UCSD-AML1 (cell line): ENCODE measurements around the gene GUSB.
"Not testable (repeated sequence)": the region's sequence is repeated elsewhere in the genome, so short reads cannot be mapped to it uniquely, and the experiment has no call there.

Source experiments
- DNase-seq: peaks from one replicate; lab custom pipeline; 2025; ENCODE audit not compliant: unreplicated experiment; lab: John Stamatoyannopoulos, UW

Gene GUSB

DNA sequence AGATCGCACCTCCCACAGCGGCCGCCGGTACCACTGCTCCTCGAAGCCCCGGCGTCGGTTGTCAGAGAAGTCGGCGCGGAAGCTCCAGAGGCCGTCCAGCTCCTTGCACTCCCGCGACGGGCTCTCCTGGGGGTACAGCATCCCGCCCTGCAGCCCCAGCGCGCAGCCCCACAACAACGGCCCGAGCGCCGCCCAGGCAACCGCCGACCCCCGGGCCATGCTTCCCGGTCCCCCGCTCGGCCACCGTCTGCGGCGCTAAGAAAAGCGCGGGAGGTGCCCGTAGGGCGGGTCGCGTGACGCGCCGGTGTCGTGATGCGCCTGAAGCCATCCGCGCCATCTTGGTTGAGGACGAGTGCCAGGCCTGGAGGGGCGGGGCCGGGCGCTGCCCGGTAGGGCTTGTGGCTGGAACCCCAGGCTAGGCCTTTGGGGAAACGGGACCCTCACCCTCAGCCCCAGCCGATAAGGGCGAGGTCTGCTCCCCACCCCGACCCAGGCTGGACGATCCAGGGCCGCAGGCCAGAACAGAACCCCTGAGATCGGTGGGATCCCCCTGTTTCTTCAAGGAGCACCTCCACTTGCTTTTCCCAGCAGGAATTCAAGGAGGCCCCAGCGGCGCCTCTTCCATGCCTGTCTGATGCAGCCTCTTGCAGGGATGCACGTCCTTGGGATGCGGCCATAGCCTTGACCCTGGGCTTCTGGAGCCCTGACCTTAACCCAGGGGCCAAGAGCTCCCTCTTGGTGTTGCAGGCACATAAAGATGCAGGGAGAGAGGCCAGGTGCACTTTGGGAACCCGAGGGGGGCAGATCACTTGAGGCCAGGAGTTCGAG is at the start of gene GUSB:
TSS of gene GUSB (minus strand) at position 249 of the 828 bp plus-strand sequence. CDS start at position 219, 30 bp downstream.
- peak; percentile 79 for DNase-seq

DNA sequence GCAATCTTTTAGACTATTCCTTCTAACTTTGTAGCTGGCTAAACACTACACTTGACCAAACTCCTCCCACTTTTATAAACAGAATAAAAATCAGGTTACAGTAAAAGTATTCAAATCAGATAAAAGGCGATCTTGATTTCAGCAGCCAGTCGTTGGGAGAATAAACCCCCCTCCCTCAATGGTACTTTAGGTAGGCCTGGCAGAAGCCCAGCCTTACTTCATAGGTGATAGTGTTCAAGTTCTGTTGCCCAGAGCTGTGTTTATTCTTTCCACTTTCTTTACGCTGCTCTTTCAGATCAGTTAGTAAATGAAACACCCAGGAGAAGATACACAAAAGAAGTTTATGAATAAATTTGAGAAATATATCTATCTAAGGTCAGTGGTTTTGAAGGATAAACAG is 46.3 kb upstream of the GUSB start:
- not testable (repeated sequence) for DNase-seq

DNA sequence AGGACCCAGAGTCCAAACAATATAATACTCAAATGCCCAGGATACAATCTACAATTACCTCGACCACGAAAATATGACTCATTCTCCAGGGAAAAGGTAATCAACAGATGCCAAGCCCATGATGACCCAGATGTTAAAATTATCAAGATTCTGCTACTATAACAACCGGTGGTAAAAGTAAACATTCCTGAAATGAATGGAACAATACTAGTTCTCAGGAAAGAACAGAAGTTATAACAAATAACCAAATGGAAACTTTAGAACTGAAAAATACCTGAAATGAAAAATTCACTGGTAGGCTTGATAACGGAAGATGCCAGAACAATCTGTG is 34.1 kb upstream of the GUSB start:
- DNase-seq = no peak

DNA sequence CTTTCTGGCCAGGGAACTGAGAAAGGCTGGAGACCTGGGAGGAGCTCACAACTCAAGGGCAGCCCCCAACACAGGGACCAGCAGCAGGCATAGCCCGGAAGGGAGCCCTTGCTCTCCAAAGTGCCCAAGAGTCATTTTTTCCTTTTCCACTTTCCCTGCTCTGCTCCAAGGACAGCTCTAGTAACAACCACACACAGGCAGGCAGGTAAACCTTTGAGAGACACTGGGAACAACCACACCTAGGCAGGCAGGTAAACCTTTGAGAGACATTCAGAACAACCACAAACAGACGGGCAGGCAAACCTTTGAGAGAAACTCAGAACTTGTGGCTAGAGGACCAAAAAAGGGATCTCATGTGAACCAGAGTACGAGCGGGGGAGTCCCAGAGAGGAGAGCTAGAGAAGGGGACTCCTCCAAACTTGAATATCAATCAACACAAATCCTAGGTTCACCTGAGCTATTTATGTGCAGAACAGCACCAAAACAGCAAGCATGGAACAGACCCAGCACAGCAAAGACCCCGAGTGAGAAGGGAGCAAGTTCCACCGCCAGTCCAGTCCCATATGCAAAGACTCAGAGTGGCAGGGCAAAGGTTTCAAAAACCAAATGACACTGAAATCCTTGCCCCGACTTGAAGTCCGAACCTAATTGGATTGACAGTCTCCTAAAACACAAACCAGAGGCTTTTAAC is 33.6 kb upstream of the GUSB start:
- no peak for DNase-seq

DNA sequence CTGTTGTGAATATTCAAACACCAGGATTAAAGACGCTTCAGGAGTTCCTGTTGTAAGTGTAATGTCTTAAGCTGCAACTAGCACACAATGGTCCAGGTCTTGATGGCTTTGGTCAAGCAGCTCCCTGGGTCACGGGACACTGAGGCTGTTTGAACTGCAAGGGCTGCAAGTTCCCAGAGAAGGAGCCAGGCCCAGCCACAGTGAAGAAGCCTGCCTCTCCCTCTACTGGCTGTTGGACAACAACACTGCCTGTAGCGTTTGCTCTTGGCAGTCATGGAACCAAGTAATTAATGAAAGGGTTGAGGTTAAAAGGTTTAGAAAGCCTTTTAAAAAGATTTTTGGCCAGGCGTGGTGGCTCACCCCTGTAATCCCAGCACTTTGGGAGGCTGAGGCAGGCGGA is 31.9 kb upstream of the GUSB start:
- peak; percentile 20 for DNase-seq

DNA sequence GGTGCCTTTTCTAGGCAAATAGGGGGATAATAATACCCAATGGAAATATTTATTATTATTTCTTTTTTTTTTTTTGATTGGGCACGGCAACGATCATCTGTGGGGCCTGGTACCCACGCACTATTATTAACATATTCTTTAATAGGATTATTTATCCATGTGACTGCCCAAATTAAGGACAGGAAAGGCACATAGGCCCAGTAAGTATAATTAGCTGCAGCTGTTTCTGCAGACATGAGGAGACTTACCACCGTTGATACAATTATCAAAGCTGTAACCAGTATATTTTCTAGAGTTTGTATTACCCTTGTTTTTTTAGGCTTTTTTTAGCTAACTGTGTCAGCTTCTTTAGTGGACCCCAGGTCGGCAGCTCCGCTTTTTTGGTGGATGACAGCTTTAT is 25.2 kb upstream of the GUSB start:
- DNase-seq = no peak

DNA sequence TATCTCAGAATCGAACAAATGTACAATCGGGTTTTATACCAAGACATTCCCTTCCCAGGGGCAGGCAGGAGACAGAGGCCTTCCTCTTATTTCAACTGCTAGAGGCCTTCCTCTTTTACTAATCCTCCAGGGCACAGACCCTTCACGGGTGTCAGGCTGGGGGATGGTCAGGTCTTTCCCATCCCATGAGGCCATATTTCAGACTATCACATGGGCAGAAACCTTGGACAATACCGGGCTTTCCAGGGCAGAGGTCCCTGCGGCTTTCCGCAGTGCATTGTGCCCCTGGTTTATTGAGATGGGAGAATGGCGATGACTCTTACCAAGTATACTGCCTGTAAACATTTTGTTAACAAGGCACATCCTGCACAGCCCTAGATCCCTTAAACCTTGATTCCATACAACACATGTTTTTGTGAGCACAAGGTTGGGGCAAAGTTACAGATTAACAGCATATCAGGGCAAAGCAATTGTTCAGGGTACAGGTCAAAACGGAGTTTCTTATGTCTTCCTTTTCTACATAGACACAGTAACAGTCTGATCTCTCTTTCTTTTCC is 23.2 kb upstream of the GUSB start:
- not testable (repeated sequence) for DNase-seq

DNA sequence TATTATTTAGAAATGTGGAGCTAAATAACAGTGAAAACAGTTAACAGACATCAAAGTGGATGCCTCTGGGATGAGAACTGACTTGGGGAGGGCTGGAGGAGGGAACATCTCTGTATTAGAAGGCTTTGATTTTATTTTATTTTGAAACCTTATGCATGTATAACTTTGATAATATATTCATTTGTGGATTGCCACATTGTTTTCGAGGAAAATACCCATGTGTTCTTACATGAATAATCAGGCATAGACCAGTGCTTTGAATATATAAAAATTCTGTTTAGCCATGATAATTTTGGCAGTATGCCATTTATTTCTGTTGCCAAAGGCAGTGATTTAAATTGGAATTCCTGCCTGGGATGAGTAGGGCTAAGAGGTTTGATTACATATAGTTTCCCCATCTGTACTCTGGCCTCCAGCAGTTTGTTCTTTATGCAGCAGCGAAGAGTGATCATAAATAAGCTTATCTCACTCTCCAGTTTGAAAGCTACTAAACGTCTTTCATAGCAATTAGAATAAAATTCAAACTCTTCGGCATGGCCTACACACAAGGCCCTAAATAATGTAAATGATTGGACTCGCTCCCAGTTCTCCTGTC is 18.9 kb upstream of the GUSB start:
- DNase-seq = not testable (repeated sequence)

DNA sequence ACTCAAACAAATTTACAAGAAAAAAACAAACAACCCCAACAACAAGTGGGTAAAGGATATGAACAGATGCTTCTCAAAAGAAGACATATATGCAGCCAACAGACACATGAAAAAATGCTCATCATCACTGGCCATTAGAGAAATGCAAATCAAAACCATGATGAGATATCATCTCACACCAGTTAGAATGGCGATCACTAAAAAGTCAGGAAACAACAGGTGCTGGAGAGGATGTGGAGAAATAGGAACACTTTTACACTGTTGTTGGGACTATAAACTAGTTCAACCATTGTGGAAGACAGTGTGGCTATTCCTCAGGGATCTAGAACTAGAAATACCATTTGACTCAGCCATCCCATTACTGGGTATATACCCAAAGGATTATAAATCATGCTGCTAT is 13.0 kb upstream of the GUSB start:
- DNase-seq = not testable (repeated sequence)

DNA sequence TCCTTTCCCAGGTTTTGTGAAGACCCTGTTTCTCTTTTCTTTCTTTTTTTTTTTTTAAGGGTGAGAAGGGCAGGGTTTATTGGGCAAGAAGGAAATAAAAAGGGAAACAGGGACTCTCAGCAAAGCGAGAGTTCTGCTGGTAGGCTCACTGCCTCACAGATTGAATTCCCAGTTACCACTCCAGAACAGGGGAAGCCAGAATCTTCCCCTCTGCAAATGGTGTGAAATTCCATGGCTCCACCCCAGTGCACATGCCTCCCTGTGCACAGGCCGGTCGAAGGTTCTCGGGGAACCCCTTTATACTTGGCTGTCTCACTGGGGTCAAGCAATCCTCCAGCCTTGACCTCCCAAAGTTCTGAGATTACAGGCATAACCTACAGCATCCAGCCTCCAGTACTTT is 10.5 kb upstream of the GUSB start:
- no peak for DNase-seq

DNA sequence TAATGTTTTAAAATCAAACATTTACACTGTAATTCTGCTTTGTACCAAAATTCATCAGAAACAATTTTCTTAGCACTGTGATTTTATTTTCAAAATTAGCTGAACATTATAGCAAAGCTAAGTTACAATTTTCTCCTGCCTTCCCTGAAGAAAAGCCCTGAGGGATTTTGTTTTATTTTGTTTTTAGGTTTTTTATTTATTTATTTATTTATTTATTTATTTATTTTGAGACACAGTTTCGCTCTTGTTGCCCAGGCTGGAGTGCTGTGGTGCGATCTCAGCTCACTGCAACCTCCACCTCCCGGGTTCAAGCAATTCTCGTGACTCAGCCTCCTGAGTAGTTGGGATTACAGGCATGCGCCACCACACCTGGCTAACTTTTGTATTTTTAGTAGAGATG is 9.8 kb upstream of the GUSB start:
- DNase-seq = not testable (repeated sequence)

DNA sequence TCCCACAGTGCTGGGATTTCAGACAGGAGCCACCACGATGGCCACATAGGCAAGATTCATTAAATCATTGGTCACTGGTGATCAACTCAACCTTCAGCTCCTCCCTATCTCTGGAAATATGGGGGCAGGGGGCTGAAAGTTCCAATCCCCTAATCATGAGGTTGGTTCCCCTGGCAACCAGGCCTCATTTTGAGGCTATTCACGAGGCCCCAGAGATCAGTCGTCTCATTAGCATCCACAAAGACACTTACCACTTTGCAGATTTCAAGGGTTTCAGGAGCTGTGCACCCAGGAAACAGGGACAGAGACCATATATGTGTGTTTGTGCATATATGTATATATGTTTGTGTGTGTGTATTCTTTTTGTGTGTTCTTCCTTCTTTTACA is 7.7 kb upstream of the GUSB start:
- no peak for DNase-seq

DNA sequence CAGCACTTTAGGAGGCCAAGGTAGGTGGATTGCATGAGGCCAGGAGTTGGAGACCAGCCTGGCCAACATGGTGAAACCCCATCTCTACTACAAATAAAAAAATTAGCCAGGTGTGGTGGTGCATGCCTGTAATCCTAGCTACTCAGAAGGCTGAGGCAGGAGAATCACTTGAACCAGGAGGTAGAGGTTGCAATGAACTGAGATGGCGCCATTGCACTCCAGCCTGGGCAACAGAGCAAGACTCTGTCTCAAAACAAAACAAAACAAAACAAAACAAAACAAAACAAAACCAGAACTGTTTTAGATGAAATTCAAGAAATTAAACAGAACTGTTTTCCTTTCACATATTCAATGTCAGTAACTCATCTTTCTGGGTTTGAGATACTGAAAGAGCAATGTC is 6.5 kb upstream of the GUSB start:
- not testable (repeated sequence) for DNase-seq

DNA sequence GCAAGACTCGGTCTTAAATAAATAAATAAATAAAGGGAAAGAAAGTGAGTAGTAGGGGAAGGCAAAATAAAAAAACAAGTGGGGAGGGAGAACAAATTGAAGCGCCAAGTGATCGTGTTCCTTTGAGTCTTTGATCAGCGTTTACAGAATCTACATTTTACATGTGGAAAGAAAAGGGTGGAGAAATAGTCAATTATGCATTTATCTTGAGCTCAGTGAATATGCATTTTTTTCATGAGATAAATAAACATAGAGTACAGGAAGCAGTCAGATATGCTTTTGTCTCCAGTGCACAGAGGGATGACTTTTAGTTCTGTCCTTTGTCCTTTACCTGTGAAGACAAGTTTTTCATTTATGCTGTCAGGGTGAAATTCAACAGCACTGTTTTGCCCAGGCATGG is 6.1 kb upstream of the GUSB start:
- no peak for DNase-seq

DNA sequence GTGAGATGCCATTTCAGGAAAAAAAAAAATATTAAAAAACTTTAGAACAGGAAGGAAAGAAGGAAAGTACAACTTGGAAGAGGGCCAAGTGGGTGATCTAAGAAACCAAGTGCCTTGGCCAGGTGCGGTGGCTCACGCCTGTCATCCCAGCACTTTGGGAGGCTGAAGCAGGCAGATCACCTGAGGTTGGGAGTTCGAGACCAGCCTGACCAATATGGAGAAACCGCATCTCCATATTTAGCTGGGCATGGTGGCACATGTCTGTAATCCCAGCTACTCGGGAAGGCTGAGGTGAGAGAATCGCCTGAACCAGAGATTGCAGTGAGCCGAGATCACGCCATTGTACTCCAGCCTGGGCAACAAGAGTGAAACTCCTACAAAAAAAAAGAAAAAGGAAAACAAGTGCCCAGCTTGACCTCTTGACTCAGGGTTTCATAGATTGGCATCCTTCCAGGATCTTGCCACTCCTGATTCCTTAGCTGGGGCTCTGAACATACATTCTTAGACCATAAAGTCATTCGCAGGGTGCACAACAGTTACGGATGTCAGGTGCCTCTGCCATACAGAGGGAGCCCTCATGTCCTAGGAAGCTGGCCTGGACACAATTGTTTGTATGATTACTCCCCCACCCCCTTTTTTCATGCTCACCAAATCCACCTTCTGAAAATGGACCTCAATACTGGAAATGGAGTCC is 2.1 kb upstream of the GUSB start:
- DNase-seq = no peak

DNA sequence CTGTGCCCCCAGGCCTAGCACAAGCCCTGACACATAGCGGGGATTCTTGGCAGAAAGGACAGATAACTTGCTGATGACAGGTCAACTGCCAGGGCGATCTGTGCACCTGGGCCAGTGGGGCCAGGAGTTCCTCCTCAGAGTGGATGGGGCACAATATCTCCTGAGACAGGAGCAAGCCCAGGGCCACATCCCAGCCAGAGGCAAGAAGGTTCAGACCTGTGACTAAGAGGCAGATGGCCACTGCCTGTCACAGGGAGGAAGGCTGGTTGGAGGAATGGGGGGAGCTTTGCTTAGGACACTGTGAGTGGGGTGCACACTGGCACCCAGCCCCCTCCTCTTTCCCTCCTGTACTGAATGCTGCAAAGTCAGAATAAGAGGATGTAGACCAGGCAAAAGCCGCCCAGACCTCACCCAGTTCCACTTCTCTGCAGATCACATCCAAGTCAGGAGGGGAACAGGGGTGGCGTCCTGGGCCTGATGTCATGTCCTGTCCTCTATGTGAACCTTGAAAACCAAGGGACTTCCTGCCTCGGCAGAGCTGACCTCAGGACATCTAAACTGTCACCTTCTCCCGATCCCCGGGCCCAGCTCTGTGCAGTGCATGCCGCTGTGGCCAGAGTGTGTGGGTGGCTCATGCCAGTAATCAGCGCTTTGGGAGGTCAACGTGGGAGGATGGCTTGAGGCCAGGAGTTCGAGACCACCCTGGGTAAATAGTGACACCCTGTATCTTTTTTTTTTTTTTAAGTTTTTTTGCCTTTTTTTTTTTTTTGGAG is 1.3 kb downstream of the GUSB start:
- DNase-seq = peak; percentile 55

DNA sequence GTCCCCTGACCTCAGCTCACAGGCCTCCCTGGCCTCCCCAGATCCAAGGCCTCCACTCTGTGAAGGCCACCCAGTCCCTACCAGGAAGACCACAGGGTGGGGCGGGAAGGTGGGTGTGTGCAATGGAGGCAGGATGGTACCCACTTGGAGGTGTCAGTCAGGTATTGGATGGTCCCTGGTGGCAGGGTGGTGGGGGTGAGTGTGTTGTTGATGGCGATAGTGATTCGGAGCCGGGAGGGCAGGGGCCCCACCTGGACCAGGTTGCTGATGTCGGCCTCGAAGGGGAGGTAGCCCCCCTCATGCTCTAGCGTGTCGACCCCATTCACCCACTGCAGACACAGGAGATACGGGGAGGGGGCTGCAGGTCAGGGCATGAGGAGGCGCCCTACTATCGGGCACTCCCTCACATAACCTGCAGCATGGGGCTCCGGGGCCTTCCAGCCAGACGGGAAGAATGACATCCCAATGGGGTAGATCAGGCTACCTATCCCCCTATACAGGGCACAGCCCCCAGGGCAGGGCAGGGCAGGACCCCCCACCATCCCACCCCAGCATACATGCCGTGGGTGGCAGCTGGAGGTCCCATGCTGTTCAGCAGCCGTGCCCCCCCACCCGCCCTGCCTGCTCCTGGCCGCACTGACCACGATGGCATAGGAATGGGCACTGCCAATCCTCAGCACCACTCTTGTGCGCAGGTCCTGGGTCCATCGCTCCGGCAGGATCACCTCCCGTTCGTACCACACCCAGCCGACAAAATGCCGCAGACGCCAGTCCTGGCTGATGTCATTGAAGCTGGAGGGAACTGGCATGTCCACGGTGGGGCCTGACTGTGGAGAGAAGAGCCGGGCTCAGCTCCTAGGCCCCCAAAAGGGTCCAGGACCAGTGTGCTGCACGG is 2.2 kb downstream of the GUSB start:
- no peak for DNase-seq

DNA sequence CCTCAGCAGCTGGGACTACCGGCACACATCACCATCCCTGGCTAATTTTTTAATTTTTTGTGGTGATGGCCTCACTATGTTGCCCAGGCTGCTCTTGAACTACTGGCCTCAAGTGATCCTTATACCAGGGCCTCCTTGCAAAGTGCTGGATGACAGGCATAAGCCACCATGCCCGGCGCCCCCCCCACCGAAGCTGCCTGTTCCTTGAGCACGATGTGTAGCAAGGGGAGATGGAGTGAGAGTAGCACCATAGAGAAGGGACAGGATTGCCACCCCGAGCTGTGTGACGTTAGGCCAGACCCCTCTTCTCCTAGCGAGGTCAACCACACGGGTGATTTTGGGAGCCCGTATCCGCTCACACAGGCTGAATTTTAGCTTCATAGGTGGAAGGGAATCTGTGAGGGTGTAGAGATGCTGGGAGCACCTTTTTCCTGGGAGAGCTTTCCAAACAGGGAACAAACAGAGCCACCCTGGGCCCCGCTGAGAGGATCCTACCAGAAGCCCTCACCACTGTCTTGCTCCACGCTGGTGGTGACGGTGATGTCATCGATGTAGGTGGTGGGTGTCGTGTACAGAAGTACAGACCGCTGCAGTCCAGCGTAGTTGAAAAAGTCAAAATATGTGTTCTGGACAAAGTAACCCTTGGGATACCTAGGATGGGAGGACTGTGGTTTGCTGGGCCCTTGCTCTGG is 3.0 kb downstream of the GUSB start:
- DNase-seq = no peak

DNA sequence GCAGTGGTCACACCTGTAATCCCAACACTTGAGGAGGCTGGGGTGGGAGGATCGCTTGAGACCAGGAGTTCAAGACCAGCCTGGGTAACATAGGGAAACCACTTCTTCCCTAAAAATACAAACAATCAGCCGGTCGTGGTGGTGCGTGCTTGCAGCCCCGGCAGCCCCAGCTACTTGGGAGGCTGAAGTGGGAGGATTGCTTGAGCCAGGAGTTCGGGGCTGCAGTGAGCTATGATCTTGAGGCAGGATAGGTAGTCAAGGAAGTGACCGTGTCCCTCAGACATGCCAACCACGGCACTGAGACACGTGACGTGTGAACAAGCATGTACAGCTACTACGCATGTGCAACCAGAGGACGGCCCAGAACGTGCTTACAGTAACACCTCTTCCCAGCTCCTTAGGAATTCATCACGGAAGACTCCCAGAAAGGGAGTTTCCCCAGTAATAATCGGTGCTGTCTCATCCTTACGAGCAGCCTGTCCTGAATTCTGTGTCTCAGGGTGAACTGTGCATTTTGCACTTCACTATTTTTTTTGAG is 5.3 kb downstream of the GUSB start:
- no peak for DNase-seq
